ENCODE measurements around the gene TAPT1.

TAPT1 gene

DNA sequence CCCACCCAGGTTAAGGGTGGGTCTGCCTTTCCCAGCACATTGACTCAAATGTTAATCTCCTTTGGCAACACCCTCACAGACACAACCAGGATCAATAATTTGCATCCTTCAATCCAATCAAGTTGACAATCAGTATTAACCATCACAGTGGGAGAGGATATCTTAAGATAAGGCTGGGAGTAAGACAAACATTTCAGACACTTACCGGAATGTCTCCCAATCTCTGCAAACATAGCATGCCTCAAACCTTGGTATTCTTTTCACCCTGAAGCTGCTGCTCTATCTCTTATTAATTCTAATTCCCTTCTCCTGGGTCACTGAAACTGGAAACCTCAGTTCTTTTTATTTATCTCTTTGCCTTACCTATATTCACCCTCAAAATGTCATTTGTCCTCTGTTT is 19.0 kb upstream of the TAPT1 start:
- no peak for DNase-seq

- DNase-seq = no peak
Measured at GRCh38 chr4:16243285-16243684, 17.0 kb upstream of the TAPT1 start.

DNA sequence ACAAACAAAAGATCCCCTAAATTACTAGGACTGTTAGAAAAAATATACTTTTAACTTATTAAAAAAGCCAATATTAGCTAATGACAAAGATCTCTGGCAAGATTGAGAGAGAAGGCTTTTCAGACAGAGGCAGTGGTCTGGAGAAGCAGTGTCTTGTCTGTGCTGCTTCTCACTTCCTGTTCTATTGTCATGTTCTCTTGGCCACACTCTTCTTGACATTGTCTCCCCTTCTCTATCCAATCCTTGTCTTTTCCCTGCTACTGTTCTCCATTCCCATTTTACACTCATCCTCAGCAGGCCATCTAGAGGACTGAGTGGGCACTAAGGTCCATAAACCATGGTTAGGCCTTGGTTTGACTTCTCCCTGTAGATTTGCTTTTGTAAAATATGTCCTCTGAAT is 14.0 kb upstream of the TAPT1 start:
- no peak for DNase-seq

DNA sequence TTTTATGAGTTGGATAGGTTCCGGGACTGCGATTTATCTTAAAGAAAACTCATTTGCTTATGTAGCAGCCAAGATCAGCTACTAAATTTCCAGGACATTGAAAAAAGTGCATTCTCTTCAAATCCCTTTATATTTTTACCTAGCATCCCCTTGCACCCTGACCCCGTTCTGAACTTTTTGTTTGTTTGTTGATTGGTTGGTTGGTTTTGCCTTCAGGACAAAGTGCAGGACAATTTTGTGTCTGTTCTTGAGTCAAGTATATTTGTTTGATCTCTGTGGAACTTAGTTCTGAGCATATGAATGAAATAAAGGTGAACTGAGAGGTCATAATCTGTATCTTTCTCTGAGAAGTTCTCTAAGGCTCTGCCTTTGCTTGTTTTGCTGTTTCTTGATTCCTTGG is 12.8 kb upstream of the TAPT1 start:
- DNase-seq = no peak

DNA sequence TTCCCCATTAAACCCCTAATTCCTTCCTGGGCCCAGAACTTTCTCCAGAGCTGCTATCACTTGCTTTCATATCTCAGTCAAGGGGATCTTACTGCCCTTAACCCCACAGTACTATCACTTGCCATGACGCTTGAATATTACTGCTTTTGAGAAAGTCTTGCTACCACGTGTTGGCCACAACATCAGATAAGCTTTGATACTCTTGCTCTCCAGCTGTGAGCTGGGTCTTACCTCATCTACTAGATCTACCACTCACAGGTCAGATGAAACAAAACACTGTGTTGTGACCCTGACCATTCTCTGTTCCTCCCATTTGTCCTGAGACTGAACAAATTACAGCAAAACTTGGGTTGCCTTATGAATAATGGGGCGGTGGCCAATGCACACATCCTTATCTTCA is 12.1 kb upstream of the TAPT1 start:
- DNase-seq = no peak

DNA sequence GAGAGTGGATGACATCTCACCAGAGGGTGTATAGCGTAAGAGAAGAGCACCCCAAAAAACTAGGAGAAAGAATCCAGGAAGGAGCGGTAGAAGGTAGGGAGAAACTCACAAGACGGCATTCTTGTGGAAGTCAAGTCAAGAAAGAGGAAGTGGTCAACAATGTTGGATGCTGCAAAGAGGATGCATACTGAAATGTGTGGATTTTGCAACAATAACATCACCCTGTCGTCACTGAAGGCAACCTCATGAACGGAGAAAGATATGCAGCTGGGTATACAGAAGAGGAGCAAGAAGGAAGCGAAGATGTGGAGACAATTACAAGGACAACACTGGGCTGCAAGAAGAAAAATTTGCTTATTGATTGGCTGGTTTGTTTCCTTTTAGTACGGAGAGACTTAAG is 11.4 kb upstream of the TAPT1 start:
- DNase-seq = peak; percentile 50

DNA sequence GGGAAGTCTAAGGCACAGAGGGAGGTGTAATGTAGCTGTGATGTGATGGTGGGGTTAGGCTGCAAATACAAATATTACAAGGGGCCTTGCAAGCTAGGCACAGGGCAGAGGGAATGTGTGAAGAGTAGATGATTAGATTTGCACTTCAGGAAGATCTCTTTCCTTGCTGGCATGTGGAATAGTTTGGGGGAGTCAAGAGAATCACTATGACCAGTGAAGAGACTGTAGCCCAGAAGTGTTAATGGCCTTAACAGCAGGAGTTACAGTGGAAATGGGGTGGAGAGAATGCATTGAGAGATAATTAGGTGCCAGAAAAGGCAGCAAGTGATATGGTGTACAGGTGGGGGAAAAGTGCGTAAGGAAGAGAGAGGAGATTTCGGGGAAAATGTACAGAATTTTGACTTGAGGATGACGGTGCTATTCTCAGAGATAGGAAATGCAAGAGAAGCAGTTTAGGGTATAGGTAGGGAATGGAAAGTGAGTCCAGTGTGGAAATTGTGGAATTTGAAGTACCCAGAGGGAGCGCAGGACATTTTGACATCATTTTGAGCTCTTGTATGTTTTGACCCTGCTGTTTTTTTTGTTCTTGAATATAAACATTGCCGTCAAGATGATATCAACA is 10.2 kb upstream of the TAPT1 start:
- no peak for DNase-seq

DNA sequence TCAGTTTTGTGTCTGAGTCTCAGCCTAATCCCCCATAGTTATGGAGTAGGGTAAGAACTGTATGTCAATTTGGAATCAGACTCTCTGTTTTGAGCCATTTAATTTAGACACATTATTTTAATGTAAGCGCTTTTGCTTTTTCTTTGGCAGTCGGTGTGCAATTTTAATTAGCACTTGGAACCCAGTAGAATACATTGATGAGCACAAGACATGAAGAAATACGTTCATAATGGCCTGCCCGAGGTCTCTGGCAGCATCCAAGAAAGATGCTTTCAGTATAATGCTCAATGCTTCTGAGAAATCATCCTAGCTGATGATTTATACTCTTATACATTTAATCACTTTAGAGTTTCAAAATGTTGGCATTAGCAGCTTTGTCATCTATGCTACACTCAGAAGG is 8.9 kb upstream of the TAPT1 start:
- DNase-seq = no peak

GRCh38 chr4:16233569-16234177 is 7.4 kb upstream of the TAPT1 start:
- DNase-seq = no peak

- DNase-seq = no peak
Measured at GRCh38 chr4:16231570-16232245, 5.4 kb upstream of the TAPT1 start.

DNA sequence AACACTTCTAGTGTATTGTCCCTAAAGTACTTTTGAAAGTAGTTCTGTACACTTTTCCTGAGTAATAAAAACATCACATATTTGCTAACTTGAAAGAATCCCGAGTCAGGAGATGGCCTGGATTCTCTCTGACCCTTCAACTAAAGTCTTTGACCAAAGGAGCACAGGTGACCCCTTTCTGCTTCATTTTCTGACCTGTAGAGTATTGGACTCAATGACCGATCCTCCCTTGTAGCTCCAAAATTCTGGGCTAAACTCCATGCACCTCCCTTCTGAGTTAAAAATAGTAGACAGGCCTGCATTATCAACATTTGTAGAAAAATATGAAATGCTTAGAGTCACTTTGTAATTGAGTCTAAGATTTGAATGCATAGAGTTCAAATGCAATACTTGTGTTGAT is 4.0 kb upstream of the TAPT1 start:
- DNase-seq = no peak

DNA sequence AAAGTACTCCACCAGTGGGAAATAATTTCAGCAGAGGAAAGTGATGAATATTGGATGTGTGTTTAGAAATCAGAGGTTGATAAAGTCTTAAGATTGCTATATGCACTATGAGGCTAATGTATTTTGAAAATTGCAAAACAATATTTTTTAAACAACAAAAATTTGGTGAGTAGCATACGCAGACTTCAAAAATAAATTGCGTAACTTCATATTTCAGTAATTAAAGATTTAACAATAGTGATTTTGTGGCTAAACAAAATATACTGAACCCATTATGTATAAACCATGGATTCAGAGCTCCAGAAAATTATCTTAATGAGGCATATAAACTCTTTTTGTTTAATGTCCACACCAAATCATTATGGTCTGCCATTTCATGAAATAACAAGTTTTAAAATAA is 3.3 kb upstream of the TAPT1 start:
- DNase-seq = no peak

GRCh38 chr4:16227462-16227868 is 1.2 kb upstream of the TAPT1 start:
- DNase-seq = no peak

- DNase-seq = peak; percentile 37
Measured at GRCh38 chr4:16226816-16227461, 668 bp upstream of the TAPT1 start.

DNA sequence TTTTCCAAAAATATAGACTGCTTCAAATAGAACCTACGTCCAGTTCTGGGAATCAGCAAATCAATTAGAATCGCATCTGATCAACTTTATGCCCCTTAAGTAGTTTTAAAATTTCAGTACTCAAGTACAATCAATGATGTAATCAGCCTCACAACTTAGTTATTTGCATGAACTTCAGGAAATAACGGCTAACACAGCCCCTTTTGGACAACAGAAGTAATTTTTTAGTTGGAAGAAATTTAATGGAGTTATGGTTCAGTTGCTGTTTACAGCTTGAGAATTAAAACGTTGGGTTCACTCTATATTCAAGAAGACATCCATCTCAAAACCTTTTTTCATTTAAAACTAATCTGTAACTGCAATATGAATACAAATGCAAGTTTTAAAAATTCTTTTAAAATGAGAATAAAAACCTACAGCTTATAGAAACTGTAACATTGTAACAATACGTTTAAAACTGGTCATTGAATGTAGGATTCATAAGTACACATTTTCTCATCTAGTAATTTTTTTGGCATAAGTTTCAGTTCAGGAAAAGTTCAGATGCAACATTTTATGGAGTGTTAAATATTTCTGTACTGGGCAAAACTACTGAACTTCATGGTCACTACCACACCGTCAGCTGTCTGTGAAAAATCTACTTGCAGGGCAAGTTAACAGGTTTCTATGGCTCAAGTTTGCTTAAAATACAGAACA is 956 bp downstream of the TAPT1 start:
- DNase-seq = no peak

DNA sequence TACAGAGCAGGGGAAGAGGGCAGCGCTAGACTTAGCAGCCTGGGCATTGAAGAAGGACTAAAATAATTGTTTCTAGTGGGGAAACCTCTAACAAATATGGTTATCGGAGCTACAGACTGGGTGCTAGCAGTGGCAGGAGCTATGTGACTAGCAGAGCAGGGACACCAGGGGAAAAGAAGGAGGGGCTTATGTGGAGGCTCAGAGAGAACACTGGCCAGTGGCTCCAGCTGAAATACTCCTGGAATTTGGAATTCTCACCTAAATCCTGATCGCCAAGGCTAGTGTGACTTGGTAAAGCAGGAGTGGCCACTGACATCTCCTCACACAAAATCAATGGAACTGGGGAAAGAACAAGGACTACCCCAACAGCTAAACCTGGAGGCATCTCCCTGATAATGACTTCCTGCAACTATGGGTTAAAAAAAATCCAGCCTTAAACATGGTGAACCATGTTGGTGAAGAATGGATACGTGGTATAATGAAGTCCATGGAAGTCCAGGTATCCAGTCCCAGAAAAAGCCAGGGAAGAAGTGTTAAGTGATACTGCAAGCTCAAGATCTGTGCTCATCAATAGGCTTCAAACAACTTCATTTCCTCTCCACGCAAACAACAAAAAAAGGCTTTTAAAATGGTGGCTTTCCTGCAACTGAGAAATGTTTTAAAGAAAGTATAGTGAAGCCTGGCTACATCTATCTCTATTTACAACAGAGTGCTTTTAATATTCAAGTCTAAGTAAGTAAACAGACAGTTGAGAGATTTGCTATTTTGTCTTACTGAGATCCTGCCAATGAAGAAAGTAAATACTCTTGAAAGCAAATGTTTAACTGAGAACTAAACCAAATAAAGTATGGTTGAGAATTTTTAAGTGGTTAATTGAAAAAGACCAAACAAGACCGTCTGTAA is 1.8 kb downstream of the TAPT1 start:
- no peak for DNase-seq

DNA sequence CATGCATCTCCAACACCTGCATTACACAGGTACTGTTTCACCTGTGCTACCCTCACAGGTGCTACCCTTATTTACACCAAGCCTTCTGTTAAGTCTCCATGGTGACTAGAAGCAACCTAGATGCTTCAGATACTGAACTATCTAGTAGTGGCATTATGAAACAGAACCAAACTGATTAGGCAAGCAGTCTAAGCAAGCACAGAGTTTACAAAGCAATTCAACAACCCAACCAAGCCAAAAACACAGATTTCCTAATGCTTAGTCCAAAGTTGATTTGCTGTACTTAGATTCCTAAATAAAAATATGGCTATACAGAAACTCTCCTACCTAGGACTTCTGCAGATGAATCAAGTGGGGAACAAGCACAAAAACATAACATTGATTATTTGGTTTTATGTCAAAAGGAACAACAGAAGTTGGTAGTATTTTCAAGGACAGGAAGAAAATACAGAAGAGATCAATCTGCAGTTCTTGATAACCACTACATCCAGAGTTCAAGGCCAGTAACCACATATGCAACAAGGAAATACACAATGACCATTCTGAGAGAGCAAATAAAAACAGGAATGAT is 3.2 kb downstream of the TAPT1 start:
- DNase-seq = no peak

- no peak for DNase-seq
Measured at GRCh38 chr4:16218950-16219349, 7.3 kb downstream of the TAPT1 start.

- DNase-seq = no peak
Measured at GRCh38 chr4:16217300-16218051, 8.8 kb downstream of the TAPT1 start.

GRCh38 chr4:16213121-16213520 is 13.2 kb downstream of the TAPT1 start:
- DNase-seq = no peak

DNA sequence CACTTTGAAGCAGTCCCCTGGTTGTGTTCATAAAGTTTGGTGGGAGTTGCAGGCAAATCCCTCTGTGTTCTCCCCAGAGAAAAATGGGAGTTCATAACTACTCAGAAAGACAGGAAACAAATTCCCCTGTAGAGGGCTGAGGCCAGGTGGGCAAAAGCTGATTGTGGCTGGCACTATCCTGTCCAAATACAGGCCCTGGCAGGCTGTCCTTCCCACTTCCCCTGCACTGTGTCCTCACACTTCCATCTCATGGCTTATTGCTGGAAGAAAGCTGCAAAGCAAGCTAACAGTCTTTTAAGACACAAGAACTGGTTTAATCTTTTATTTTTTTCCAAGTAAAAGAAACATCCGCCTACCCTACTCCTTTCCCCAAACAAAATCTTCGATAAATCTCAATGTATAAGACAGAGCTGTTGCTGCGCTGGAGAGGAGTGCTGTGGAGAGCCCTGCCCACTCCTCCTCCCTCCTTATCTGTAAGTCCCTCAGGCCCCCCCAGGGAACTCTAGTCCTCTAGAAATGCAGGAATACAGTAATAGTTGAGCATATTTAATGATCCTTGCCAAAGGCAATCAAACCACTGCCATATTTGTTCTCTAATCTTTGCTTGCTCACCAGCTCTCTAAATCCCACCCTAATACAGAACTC is 14.0 kb downstream of the TAPT1 start:
- DNase-seq = no peak

All from GDM1 (cell line).